ENCODE results near the gene SLC2A1. TPM values are rescaled to one million over a fixed set of nuclear protein-coding genes. Genes with fewer than 3 reads are reported as not detected.
A peak's percentile ranks its signal among the peaks of the same experiment; 100 is the strongest.

Gene SLC2A1
- total RNA-seq, 1 donor from 2014 or later, result 265 TPM

GRCh38 chr1:42945164-42945563 lies 13.5 kb downstream of the SLC2A1 start:
- Mint-ChIP-seq H3K4me1 (peaks cover 87% of the 10 kb centered on the region), H3K4me3 (peak overlapping the region; percentile 71), H3K36me3 (ENCODE audit: low read depth) (peaks cover 23% of the 10 kb centered on the region)

GRCh38 chr1:42944246-42944928 lies 14.3 kb downstream of the SLC2A1 start:
- Mint-ChIP-seq H3K36me3 (ENCODE audit: low read depth) (peaks cover 24% of the 10 kb centered on the region), H3K27ac (ENCODE audit: unreplicated experiment) (peak overlapping the region; percentile 35), H3K9me3 (no peaks in the 10 kb centered on the region), H3K4me1 (peaks cover 83% of the 10 kb centered on the region), H3K4me3 (peak overlapping the region; percentile 71), H3K27me3 (ENCODE audit: low read depth) (no peaks in the 10 kb centered on the region)
- TF ChIP-seq CTCF (conservative IDR thresholded peaks at IDR 0.05), result no peak
- no peak for DNase-seq (ENCODE audit: low read depth, low spot score)

More at GRCh38 chr1:42945164-42945563, 13.5 kb downstream of the SLC2A1 start:
- H3K27me3 Mint-ChIP-seq (ENCODE audit: low read depth), result no peaks in the 10 kb centered on the region
- no peak for TF ChIP-seq CTCF (conservative IDR thresholded peaks at IDR 0.05)
- peak overlapping the region; percentile 45 for H3K27ac Mint-ChIP-seq (ENCODE audit: unreplicated experiment)
- DNase-seq (ENCODE audit: low read depth, low spot score), result no peak
- no peaks in the 10 kb centered on the region for H3K9me3 Mint-ChIP-seq

- Mint-ChIP-seq H3K4me1 (peaks cover 83% of the 10 kb centered on the region), H3K27ac (ENCODE audit: unreplicated experiment) (no peak overlapping the region)
Observed at GRCh38 chr1:42943728-42944127, 14.9 kb downstream of the SLC2A1 start.

GRCh38 chr1:42943166-42943565 lies 15.5 kb downstream of the SLC2A1 start:
- peaks cover 30% of the 10 kb centered on the region for H3K36me3 Mint-ChIP-seq (ENCODE audit: low read depth)
- DNase-seq (ENCODE audit: low read depth, low spot score), result no peak
- H3K4me1 Mint-ChIP-seq, result peaks cover 83% of the 10 kb centered on the region
- H3K27me3 Mint-ChIP-seq (ENCODE audit: low read depth), result no peaks in the 10 kb centered on the region
- TF ChIP-seq CTCF (conservative IDR thresholded peaks at IDR 0.05), result no peak
- no peak overlapping the region for H3K27ac Mint-ChIP-seq (ENCODE audit: unreplicated experiment)
- H3K4me3 Mint-ChIP-seq, result peak overlapping the region; percentile 31
- H3K9me3 Mint-ChIP-seq, result no peaks in the 10 kb centered on the region

More at GRCh38 chr1:42943728-42944127, 14.9 kb downstream of the SLC2A1 start:
- H3K27me3 Mint-ChIP-seq (ENCODE audit: low read depth), result no peaks in the 10 kb centered on the region
- TF ChIP-seq CTCF (conservative IDR thresholded peaks at IDR 0.05), result no peak
- peak overlapping the region; percentile 22 for H3K4me3 Mint-ChIP-seq
- peaks cover 27% of the 10 kb centered on the region for H3K36me3 Mint-ChIP-seq (ENCODE audit: low read depth)
- H3K9me3 Mint-ChIP-seq, result no peaks in the 10 kb centered on the region
- DNase-seq (ENCODE audit: low read depth, low spot score), result no peak

- H3K4me1 Mint-ChIP-seq, result peaks cover 79% of the 10 kb centered on the region
- DNase-seq (ENCODE audit: low read depth, low spot score), result no peak
- no peak for TF ChIP-seq CTCF (conservative IDR thresholded peaks at IDR 0.05)
- H3K4me3 Mint-ChIP-seq, result no peak overlapping the region
- no peaks in the 10 kb centered on the region for H3K27me3 Mint-ChIP-seq (ENCODE audit: low read depth)
- H3K9me3 Mint-ChIP-seq, result no peaks in the 10 kb centered on the region
- H3K27ac Mint-ChIP-seq (ENCODE audit: unreplicated experiment), result no peak overlapping the region
- H3K36me3 Mint-ChIP-seq (ENCODE audit: low read depth), result peaks cover 33% of the 10 kb centered on the region
Observed at GRCh38 chr1:42942444-42942843, 16.2 kb downstream of the SLC2A1 start.
